Endothelial cell of umbilical vein (primary cell): ENCODE results near the gene AUTS2. TPM values are rescaled to one million over a fixed set of nuclear protein-coding genes. Genes with fewer than 3 reads are reported as not detected.

Experiments
- BruUV-seq: library from RNA; stranded (reverse); fragments of 400-500 nt; replicated peaks from 2 replicates; lab custom pipeline; 2021; lab: Mats Ljungman, UMichigan
- CTCF ChIA-PET: fragments of 300-600, 350-600 bp; sonication (Branson Sonifier 250); formaldehyde crosslinking; loops from one replicate; lab custom pipeline; 2021; ENCODE audit warnings: antibody characterized with exemption, inconsistent platforms; lab: Charles Lee
- POLR2A ChIA-PET: fragments of 300-600, 350-600 bp; sonication (Branson Sonifier 250); formaldehyde crosslinking; loops from one replicate; lab custom pipeline; 2021; ENCODE audit warnings: antibody characterized with exemption, inconsistent platforms; lab: Charles Lee
- DNase-seq: peaks from one replicate; pipeline ENCODE4 v3.0.0-alpha.2; 2011; ENCODE audit warnings: low read depth, low spot score
- FAIRE-seq: peaks from 2 replicates; lab custom pipeline; 2011; peaks lifted over from hg19 to GRCh38; lab: Jason Lieb, UNC
- H2AFZ ChIP-seq: 2 replicates; pipeline ENCODE4 v1.6.0; 2012; ENCODE audit warnings: low read depth, low read length, control low read depth, inconsistent platforms
- H3K27ac ChIP-seq: 2 replicates; pipeline ENCODE4 v1.5.1; 2011; ENCODE audit warnings: low read depth, mild to moderate bottlenecking, control low read depth, low read length, moderate library complexity; ENCODE audit not compliant: insufficient read depth
- H3K27me3 ChIP-seq, 2 experiments: 2 replicates each; pipeline versions ENCODE4 v1.6.0 to v1.6.1; 2011; ENCODE audit warnings: low read length in 2 of 2, mixed read lengths in 1 of 2; ENCODE audit not compliant: control insufficient read depth in 2 of 2, insufficient read depth in 2 of 2
- H3K36me3 ChIP-seq, 2 experiments: 2 replicates in 1 of 2; 3 replicates in 1 of 2; pipeline ENCODE4 v1.5.1; 2011; ENCODE audit warnings: low read length in 2 of 2, mild to moderate bottlenecking in 1 of 2, moderate library complexity in 1 of 2; ENCODE audit not compliant: control insufficient read depth in 2 of 2, insufficient read depth in 2 of 2; ENCODE audit errors: extremely low read depth in 1 of 2
- H3K4me1 ChIP-seq: 3 replicates; pipeline ENCODE4 v1.5.1; 2011; ENCODE audit warnings: mild to moderate bottlenecking, low read length; ENCODE audit not compliant: control insufficient read depth, insufficient read depth; ENCODE audit errors: extremely low read depth
- H3K4me2 ChIP-seq: 2 replicates; pipeline ENCODE4 v1.6.1; 2011; ENCODE audit warnings: low read length, control low read depth, mixed read lengths; ENCODE audit not compliant: insufficient read depth
- H3K4me3 ChIP-seq, 3 experiments: fragments of 200-600 bp in 1 of 3; sonication (generic), shearing (Covaris generic) in 1 of 3; replicated peaks in 1 of 3; 2 replicates each; pipeline ENCODE4 v1.5.1; 2011 to 2016; ENCODE audit warnings: control low read depth in 3 of 3, low read length in 3 of 3, mild to moderate bottlenecking in 2 of 3, inconsistent platforms in 1 of 3, low read depth in 1 of 3, moderate library complexity in 1 of 3; ENCODE audit not compliant: insufficient read depth in 1 of 3
- H3K79me2 ChIP-seq: 2 replicates; pipeline ENCODE4 v1.6.0; 2012; ENCODE audit warnings: low read length, inconsistent platforms; ENCODE audit not compliant: control insufficient read depth, insufficient read depth
- H3K9ac ChIP-seq: replicated peaks from 2 replicates; pipeline ENCODE3; 2011; ENCODE audit warnings: low read length, control low read depth; ENCODE audit not compliant: insufficient read depth; ENCODE audit errors: extremely low read depth
- H3K9me1 ChIP-seq: replicated peaks from 3 replicates; pipeline ENCODE4 v1.6.0; 2011; ENCODE audit warnings: mild to moderate bottlenecking, low read length; ENCODE audit not compliant: control insufficient read depth, insufficient read depth; ENCODE audit errors: extremely low read depth
- H3K9me3 ChIP-seq: replicated peaks from 2 replicates; pipeline ENCODE4 v1.5.1; 2012; ENCODE audit warnings: low read length, inconsistent platforms; ENCODE audit not compliant: control insufficient read depth, insufficient read depth
- H4K20me1 ChIP-seq: replicated peaks from 2 replicates; pipeline ENCODE3; 2011; ENCODE audit warnings: mild to moderate bottlenecking, low read length; ENCODE audit not compliant: control insufficient read depth, insufficient read depth; ENCODE audit errors: extremely low read depth
- EZH2 ChIP-seq: IDR thresholded peaks from 2 replicates; pipeline ENCODE4 v1.6.1; 2012; ENCODE audit warnings: borderline replicate concordance, low read depth, mild to moderate bottlenecking, moderate library complexity, low read length, inconsistent platforms; ENCODE audit not compliant: severe bottlenecking
- FOS ChIP-seq: IDR thresholded peaks from 2 replicates; pipeline ENCODE4 v1.6.1; 2011; ENCODE audit warnings: mild to moderate bottlenecking, low read length, moderate library complexity, borderline replicate concordance; ENCODE audit not compliant: insufficient read depth
- GATA2 ChIP-seq: IDR thresholded peaks from 2 replicates; pipeline ENCODE4 v1.7.0; 2011; ENCODE audit warnings: low read depth, mild to moderate bottlenecking, moderate library complexity, mixed read lengths, low read length; ENCODE audit not compliant: insufficient read length, insufficient read depth
- JUN ChIP-seq: IDR thresholded peaks from 2 replicates; pipeline ENCODE4 v1.6.1; 2011; ENCODE audit warnings: borderline replicate concordance, low read depth; ENCODE audit not compliant: insufficient read length, insufficient read depth
- MAX ChIP-seq: IDR thresholded peaks from 2 replicates; pipeline ENCODE4 v1.6.1; 2011; ENCODE audit not compliant: insufficient read depth, insufficient read length
- MYC ChIP-seq: IDR thresholded peaks from one replicate; pipeline ENCODE4 v1.6.1; 2011; ENCODE audit warnings: mild to moderate bottlenecking, low read depth, low read length
- POLR2A ChIP-seq: IDR thresholded peaks from 2 replicates; pipeline ENCODE4 v1.6.1; 2012; ENCODE audit warnings: low read depth, mild to moderate bottlenecking, control low read depth, low read length
- POLR2AphosphoS5 ChIP-seq: IDR thresholded peaks from 2 replicates; pipeline ENCODE4 v1.6.1; 2012; ENCODE audit warnings: low read depth, mild to moderate bottlenecking, control low read depth, low read length, moderate library complexity; ENCODE audit not compliant: insufficient read depth
- dilution Hi-C: fragments of 300-500 bp; cut with MboI; formaldehyde crosslinking; loops from one replicate; pipeline ENCODE4 v1.15.0; 2019; ENCODE audit warnings: low sequenced_read_pairs; ENCODE audit not compliant: extremely low pct_ligation_motif_present
- intact Hi-C: fragments of 100-400 bp; cut with micrococcal nuclease; formaldehyde crosslinking; loops from one replicate; pipeline ENCODE4 v1.10.0; 2022
- polyA plus RNA-seq, 4 experiments: library from polyadenylated mRNA; depleted of rRNA in 3 of 4; stranded (reverse) in 3 of 4; unstranded in 1 of 4; fragments of >200 nt; gene quantifications; 2 replicates each; pipeline versions ENCODE4 v1.2.1 to v1.2.3, GENCODE V29; 2011 to 2012; ENCODE audit warnings: missing spikeins in 1 of 4
- total RNA-seq: library from RNA; stranded (reverse); gene quantifications from 2 replicates; pipeline ENCODE4 v1.2.3, GENCODE V29; 2021
- TF ChIP-seq, protein P1 (sequence below), 2 donors: IDR thresholded peaks; 1 replicate in 1 of 2; 2 replicates in 1 of 2; pipeline ENCODE4 v1.5.1; 2011; ENCODE audit warnings: low read length in 2 of 2, mild to moderate bottlenecking in 2 of 2, moderate library complexity in 2 of 2, control low read depth in 1 of 2, inconsistent platforms in 1 of 2, low read depth in 1 of 2; ENCODE audit not compliant: insufficient read depth in 1 of 2; ENCODE audit errors: extremely low read depth in 1 of 2

AUTS2 gene
- total and polyA plus RNA-seq, 2 donors (not counting 3 experiments of a cell fraction or from before 2014, with no cell fraction given), result 0.59 to 8.0 TPM

GRCh38 chr7:70595370-70595754 lies 997.1 kb downstream of the AUTS2 start:
- Histone ChIP-seq H3K27ac (no peak overlapping the region), H3K9me1 (no peaks in the 10 kb centered on the region), H4K20me1 (no peaks in the 10 kb centered on the region), H3K36me3 (no peaks in the 10 kb centered on the region), H2AFZ (no peak overlapping the region), H3K4me2 (no peak overlapping the region), H3K9ac (no peak overlapping the region), H3K4me3 (no peak overlapping the region), H3K79me2 (no peaks in the 10 kb centered on the region), H3K9me3 (no peaks in the 10 kb centered on the region), H3K27me3 (no peaks in the 10 kb centered on the region), H3K4me1 (no peaks in the 10 kb centered on the region)
- POLR2A ChIA-PET, result no interaction called here
- FAIRE-seq (no peak), DNase-seq (no peak)
- dilution Hi-C loops, result no loop called here
- intact Hi-C loops, result no loop called here
- no TSS peak for BruUV-seq
- CTCF ChIA-PET, result no interaction called here
- TF ChIP-seq POLR2A (no peak), GATA2 (no peak), MAX (no peak), POLR2AphosphoS5 (no peak), EZH2 (no peak)

- CTCF ChIA-PET, result no interaction called here
- FAIRE-seq (no peak), DNase-seq (no peak)
- H3K27me3 ChIP-seq, result no peaks in the 10 kb centered on the region
- H3K27ac ChIP-seq, result no peak overlapping the region
- H3K4me1 ChIP-seq, result no peaks in the 10 kb centered on the region
- H3K4me2 ChIP-seq, result no peak overlapping the region
- H3K9me3 ChIP-seq, result no peaks in the 10 kb centered on the region
- intact Hi-C loops, result no loop called here
- H4K20me1 ChIP-seq, result no peaks in the 10 kb centered on the region
- TF ChIP-seq MAX (no peak), MYC (no peak), POLR2AphosphoS5 (no peak), POLR2A (no peak), JUN (no peak), GATA2 (no peak), FOS (no peak), EZH2 (no peak)
- TF ChIP-seq, protein P1, sequence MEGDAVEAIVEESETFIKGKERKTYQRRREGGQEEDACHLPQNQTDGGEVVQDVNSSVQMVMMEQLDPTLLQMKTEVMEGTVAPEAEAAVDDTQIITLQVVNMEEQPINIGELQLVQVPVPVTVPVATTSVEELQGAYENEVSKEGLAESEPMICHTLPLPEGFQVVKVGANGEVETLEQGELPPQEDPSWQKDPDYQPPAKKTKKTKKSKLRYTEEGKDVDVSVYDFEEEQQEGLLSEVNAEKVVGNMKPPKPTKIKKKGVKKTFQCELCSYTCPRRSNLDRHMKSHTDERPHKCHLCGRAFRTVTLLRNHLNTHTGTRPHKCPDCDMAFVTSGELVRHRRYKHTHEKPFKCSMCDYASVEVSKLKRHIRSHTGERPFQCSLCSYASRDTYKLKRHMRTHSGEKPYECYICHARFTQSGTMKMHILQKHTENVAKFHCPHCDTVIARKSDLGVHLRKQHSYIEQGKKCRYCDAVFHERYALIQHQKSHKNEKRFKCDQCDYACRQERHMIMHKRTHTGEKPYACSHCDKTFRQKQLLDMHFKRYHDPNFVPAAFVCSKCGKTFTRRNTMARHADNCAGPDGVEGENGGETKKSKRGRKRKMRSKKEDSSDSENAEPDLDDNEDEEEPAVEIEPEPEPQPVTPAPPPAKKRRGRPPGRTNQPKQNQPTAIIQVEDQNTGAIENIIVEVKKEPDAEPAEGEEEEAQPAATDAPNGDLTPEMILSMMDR (IDR thresholded peaks at IDR 0.05; ENCODE audit: extremely low read depth in 1 of 2, insufficient read depth in 1 of 2, low read depth in 1 of 2, low read length in 2 of 2), result no peak
- no peaks in the 10 kb centered on the region for H3K79me2 ChIP-seq
- H3K4me3 ChIP-seq, result no peak overlapping the region
- no peaks in the 10 kb centered on the region for H3K9me1 ChIP-seq
- POLR2A ChIA-PET, result no interaction called here
- no TSS peak for BruUV-seq
- dilution Hi-C loops, result no loop called here
- H3K36me3 ChIP-seq, result no peaks in the 10 kb centered on the region
- H2AFZ ChIP-seq, result no peak overlapping the region
- no peak overlapping the region for H3K9ac ChIP-seq
Measured at GRCh38 chr7:70595755-70596597, 997.7 kb downstream of the AUTS2 start.
